ENCODE measurements around the gene SPTLC2. TPM values are rescaled to one million over a fixed set of nuclear protein-coding genes. Genes with fewer than 3 reads are reported as not detected.

Gene SPTLC2
- total and polyA plus RNA-seq, 2 donors (not counting 1 experiment from before 2014, with no cell fraction given) = 22.8 to 25.9 TPM

DNA sequence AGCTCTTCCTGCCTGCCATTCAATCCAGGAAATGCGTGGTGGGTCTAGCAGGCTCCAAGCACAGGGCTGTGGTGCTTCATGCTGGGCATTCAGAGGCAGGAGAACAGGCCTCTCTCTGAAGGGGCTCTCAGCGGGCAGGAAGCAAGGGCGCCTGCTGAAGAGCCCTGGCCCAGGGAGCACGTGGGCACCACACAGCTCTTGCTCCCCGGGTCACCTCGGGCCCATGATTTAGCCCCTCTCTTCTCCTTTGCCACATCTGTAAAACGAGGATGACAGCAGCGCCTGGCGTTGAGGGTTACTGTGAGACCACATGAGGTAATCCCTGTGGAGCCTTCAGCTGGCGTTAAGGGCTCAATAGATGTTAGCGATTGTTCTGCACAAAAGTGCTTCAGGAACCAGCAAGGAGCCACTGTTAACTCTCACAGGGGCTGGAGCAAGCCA, 37.6 kb upstream of the SPTLC2 start:
- no peak for TF ChIP-seq EZH2 (IDR thresholded peaks at IDR 0.05; ENCODE audit: low read length, missing control alignments)
- H3K4me1 ChIP-seq (ENCODE audit: control insufficient read depth, extremely low read depth, insufficient read depth, low read length) = no peaks in the 10 kb centered on the region
- no peak overlapping the region for H3K9ac ChIP-seq (ENCODE audit: insufficient read depth, low read length)
- H3K36me3 ChIP-seq (ENCODE audit: control insufficient read depth, insufficient read depth, low read length) = no peaks in the 10 kb centered on the region
- no peaks in the 10 kb centered on the region for H4K20me1 ChIP-seq (ENCODE audit: control insufficient read depth, extremely low read depth, insufficient read depth, low read length)
- H3K79me2 ChIP-seq (ENCODE audit: control insufficient read depth, insufficient read depth, low read length) = no peaks in the 10 kb centered on the region
- no peak overlapping the region for H3K27ac ChIP-seq (ENCODE audit: insufficient read depth, low read length)
- DNase-seq (ENCODE audit: low read depth in 2 of 2) = no peak
- H3K4me3 ChIP-seq (replicated peaks in 1 of 4; ENCODE audit: control extremely low read depth in 1 of 4, insufficient read depth in 1 of 4, low read depth in 3 of 4, low read length in 4 of 4) = no peak overlapping the region
- no peaks in the 10 kb centered on the region for H3K9me3 ChIP-seq (ENCODE audit: control insufficient read depth, insufficient read depth, low read depth, low read length)
- H2AFZ ChIP-seq (ENCODE audit: low read length) = no peak overlapping the region
- H3K27me3 ChIP-seq (ENCODE audit: control insufficient read depth, insufficient read depth, low read length) = no peaks in the 10 kb centered on the region
- no peak overlapping the region for H3K4me2 ChIP-seq (ENCODE audit: extremely low read depth, insufficient read depth, low read length)

- Histone ChIP-seq H4K20me1 (ENCODE audit: control insufficient read depth, extremely low read depth, insufficient read depth, low read length) (no peaks in the 10 kb centered on the region), H3K27me3 (ENCODE audit: control insufficient read depth, insufficient read depth, low read length) (no peaks in the 10 kb centered on the region)
Measured at GRCh38 chr14:77649326-77649725, 32.9 kb upstream of the SPTLC2 start.

DNA sequence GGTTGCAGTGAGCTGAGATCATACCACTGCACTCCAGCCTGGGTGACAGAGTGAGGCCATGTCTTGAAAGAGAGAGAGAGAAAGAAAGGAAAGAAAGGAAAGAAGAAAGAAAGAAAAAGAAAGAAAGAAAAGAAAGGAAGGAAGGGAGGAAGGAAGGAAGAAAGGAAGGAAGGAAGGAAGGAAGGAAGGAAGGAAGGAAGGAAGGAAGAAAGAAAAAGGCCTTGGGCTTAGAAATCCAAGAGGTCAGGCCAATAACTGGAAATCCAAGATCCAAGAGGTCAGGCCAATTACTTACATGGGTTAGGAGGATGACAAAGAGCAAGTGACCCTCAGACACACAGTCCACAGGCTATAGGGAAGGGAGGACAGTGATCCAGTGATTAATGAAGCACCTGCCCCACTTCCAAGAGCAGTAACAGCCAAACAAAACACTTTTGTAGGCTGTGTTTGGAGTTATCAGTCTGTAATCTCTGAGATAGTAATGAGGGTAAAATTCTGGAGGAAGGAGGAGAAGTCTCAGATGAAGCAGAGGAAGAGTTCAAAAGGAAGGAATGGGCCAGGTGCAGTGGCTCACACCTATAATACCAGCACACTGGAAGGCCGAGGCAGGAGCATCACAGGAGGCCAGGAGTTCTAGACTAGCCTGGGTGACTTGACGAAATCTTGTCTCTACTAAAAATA, 32.2 kb upstream of the SPTLC2 start:
- TF ChIP-seq EZH2 (IDR thresholded peaks at IDR 0.05; ENCODE audit: low read length, missing control alignments) = no peak
- TF ChIP-seq, protein P1, sequence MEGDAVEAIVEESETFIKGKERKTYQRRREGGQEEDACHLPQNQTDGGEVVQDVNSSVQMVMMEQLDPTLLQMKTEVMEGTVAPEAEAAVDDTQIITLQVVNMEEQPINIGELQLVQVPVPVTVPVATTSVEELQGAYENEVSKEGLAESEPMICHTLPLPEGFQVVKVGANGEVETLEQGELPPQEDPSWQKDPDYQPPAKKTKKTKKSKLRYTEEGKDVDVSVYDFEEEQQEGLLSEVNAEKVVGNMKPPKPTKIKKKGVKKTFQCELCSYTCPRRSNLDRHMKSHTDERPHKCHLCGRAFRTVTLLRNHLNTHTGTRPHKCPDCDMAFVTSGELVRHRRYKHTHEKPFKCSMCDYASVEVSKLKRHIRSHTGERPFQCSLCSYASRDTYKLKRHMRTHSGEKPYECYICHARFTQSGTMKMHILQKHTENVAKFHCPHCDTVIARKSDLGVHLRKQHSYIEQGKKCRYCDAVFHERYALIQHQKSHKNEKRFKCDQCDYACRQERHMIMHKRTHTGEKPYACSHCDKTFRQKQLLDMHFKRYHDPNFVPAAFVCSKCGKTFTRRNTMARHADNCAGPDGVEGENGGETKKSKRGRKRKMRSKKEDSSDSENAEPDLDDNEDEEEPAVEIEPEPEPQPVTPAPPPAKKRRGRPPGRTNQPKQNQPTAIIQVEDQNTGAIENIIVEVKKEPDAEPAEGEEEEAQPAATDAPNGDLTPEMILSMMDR (conservative IDR thresholded peaks at IDR 0.05 in 1 of 2, IDR thresholded peaks at IDR 0.05 in 1 of 2; ENCODE audit: low read depth in 1 of 2, low read length in 2 of 2) = no peak
- no peak overlapping the region for H2AFZ ChIP-seq (ENCODE audit: low read length)
- no peak overlapping the region for H3K9ac ChIP-seq (ENCODE audit: insufficient read depth, low read length)
- no peaks in the 10 kb centered on the region for H3K79me2 ChIP-seq (ENCODE audit: control insufficient read depth, insufficient read depth, low read length)
- H3K4me2 ChIP-seq (ENCODE audit: extremely low read depth, insufficient read depth, low read length) = no peak overlapping the region
- H3K4me3 ChIP-seq (replicated peaks in 1 of 4; ENCODE audit: control extremely low read depth in 1 of 4, insufficient read depth in 1 of 4, low read depth in 3 of 4, low read length in 4 of 4) = no peak overlapping the region
- H3K4me1 ChIP-seq (ENCODE audit: control insufficient read depth, extremely low read depth, insufficient read depth, low read length) = no peaks in the 10 kb centered on the region
- no peak for DNase-seq (ENCODE audit: low read depth in 2 of 2)
- no peaks in the 10 kb centered on the region for H3K36me3 ChIP-seq (ENCODE audit: control insufficient read depth, insufficient read depth, low read length)
- no peaks in the 10 kb centered on the region for H4K20me1 ChIP-seq (ENCODE audit: control insufficient read depth, extremely low read depth, insufficient read depth, low read length)
- H3K27me3 ChIP-seq (ENCODE audit: control insufficient read depth, insufficient read depth, low read length) = no peaks in the 10 kb centered on the region
- no peaks in the 10 kb centered on the region for H3K9me3 ChIP-seq (ENCODE audit: control insufficient read depth, insufficient read depth, low read depth, low read length)
- no peak overlapping the region for H3K27ac ChIP-seq (ENCODE audit: insufficient read depth, low read length)

More at GRCh38 chr14:77649326-77649725, 32.9 kb upstream of the SPTLC2 start:
- H3K9me3 ChIP-seq (ENCODE audit: control insufficient read depth, insufficient read depth, low read depth, low read length) = no peaks in the 10 kb centered on the region
- no peaks in the 10 kb centered on the region for H3K4me1 ChIP-seq (ENCODE audit: control insufficient read depth, extremely low read depth, insufficient read depth, low read length)
- TF ChIP-seq EZH2 (IDR thresholded peaks at IDR 0.05; ENCODE audit: low read length, missing control alignments) = no peak
- TF ChIP-seq, protein P1 (conservative IDR thresholded peaks at IDR 0.05 in 1 of 2, IDR thresholded peaks at IDR 0.05 in 1 of 2; ENCODE audit: low read depth in 1 of 2, low read length in 2 of 2) = no peak
- H3K9ac ChIP-seq (ENCODE audit: insufficient read depth, low read length) = no peak overlapping the region
- H3K4me2 ChIP-seq (ENCODE audit: extremely low read depth, insufficient read depth, low read length) = no peak overlapping the region
- no peaks in the 10 kb centered on the region for H3K79me2 ChIP-seq (ENCODE audit: control insufficient read depth, insufficient read depth, low read length)
- no peaks in the 10 kb centered on the region for H3K36me3 ChIP-seq (ENCODE audit: control insufficient read depth, insufficient read depth, low read length)
- no peak overlapping the region for H2AFZ ChIP-seq (ENCODE audit: low read length)
- no peak overlapping the region for H3K27ac ChIP-seq (ENCODE audit: insufficient read depth, low read length)
- peak in 1 of 2 donors; percentile 13 for DNase-seq (ENCODE audit: low read depth in 2 of 2)
- H3K4me3 ChIP-seq (replicated peaks in 1 of 4; ENCODE audit: control extremely low read depth in 1 of 4, insufficient read depth in 1 of 4, low read depth in 3 of 4, low read length in 4 of 4) = no peak overlapping the region

All from fibroblast of lung (primary cell).